NCI-H526 treated with DMSO at 0.1 percent for 48 hours (cell line): ENCODE data around the gene BIVM.
"Not testable (repeated sequence)": the region's sequence is repeated elsewhere in the genome, so short reads cannot be mapped to it uniquely, and the experiment has no call there.

Experiments used
- DNase-seq: peaks from one replicate; lab custom pipeline; 2025; lab: John Stamatoyannopoulos, UW

The BIVM gene, protein sequence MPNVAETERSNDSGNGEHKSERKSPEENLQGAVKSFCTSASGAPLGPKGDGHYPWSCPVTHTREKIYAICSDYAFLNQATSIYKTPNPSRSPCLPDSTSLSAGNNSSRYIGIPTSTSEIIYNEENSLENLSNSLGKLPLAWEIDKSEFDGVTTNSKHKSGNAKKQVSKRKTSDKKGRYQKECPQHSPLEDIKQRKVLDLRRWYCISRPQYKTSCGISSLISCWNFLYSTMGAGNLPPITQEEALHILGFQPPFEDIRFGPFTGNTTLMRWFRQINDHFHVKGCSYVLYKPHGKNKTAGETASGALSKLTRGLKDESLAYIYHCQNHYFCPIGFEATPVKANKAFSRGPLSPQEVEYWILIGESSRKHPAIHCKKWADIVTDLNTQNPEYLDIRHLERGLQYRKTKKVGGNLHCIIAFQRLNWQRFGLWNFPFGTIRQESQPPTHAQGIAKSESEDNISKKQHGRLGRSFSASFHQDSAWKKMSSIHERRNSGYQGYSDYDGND

DNA sequence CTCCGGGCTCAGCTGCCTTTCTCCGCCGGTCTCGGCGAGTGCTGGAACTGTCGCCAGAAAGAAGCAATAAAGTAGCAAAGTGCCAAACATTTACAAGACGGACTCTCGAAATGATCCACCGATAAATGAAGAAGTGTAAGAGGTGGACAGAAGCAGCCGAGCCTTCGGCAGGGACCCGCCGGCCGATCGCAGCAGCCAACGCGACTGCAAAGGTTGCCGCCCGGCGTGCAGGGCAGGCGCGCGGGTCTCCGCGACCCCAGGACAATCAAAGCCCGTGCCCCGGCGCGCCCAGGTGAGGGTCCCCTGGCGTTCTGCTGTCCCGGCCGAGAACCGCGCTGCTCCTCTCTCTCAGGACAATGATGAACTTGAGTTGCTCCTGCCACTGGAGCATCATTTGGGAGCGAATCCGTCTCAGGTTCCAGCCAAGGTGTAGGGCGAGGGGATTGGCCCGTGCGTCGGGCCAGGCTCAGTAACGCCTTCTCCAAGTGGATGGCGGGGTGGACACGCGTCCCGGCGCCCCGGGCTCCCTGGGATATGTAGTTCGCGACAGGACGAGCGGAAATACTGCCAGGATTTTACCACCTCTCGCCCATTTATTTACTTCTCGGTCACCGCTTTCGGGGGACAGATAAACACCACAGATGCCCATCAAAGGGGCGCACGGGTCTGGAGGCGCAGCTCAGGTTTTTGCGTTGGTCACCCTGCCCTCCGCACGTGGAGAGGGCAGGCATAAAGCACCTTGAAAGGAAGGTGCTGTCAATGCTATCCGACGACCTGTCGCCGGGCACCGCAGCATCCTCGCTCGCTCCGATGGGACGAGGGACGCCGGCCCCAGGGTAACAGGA is at the start of gene BIVM, which contains the start of gene POGLUT2:
BIVM (plus strand) TSS at position 539 of the 845 bp plus-strand sequence. CDS start 8,149 bp downstream, outside the sequence.
POGLUT2 (minus strand) TSS at position 396 of the 845 bp plus-strand sequence; CDS start at position 90, 306 bp downstream.
- peak; percentile 90 for DNase-seq

DNA sequence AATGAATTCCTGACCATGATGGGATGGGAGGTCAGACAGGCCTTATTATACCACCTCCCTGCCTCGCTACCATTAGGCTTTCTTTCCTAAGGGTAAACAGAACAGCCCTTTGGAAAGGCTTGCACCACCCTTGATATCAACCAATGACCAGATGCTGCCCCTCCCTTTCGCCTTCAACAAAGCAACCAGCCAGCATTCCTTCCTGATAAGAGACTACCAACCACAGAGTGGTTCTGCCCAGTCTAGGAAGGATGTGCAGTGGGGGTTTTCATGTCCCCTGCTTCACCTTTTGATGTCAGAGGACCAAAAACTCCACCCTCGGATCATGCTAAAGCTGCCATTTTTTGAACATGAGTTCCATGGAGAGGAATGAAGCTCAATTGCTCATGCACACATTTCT is 47.0 kb upstream of the BIVM start:
- DNase-seq: no peak

DNA sequence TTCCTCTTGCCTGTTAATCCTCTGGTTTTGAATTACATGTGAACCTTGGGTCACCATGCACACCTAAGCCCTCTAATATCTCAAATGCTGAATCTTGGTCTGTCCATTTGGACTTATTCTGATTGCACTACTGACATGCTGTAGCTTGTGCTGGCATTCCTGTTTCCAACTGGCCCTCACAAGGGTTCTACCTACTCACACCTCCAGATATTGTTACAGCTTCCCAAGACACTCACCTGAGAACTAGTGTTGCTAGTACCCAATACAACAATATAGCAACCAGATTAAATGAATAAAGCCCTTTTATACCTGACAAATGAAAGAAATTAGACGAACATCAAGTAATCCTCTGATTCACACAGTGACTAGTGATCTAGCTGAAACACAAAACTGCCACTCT is 41.9 kb upstream of the BIVM start:
- no peak for DNase-seq

DNA sequence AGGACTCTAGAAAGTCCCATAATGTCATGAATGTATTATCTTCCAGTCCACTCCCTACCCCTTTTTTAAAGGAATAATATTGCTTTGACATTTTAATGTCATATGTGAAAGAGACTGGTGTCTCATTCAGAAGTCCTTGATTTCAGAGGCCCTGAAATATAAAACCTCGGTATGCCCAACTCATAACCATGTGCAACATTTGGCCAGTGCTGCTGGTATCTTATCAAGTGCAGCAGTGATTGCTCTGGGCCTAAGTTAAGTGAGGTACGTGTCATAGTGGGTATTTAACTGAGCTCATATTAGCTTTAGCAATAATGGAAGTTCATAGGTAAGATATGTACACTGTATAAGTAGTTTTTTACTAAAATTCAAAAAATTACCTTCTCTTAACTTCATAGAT is 40.1 kb upstream of the BIVM start:
- DNase-seq: no peak

DNA sequence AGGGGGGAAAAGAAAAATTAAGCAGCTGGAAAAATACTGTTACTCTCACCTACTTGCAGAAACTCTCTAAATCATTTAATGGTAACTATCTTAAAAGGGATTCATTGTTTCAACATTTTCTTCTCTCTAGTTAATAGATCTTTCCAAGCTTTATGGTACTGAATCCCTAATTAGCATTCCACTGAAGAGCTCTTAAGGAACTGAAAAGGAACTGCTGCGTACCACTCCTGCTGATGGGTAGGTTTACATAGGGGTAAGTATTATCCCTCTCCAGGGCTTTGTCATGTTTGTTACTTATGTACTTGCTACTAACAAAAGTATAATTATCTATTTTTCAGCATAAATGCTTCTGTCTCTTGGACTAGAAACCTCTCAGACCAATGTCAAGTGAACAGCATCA is 37.8 kb upstream of the BIVM start:
- DNase-seq: no peak

DNA sequence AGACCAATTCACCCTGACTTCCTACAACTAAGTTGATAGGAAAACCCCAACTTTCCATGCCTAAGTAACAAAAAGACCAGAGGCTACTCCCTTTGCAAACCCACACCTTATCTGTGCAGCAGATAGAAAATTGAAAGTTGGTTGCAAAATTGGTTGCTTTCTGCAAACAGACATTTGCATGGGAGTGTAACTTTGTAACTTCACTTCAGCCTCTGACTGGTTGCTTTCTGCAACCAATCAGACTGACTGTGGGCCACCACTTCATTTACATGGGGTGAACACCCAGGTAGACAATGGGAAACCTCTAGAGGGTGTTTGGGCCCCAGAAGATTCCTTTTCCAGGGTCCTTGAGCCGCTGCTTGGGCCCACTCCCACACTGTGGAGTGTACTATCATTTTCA is 35.2 kb upstream of the BIVM start:
- DNase-seq: no peak

DNA sequence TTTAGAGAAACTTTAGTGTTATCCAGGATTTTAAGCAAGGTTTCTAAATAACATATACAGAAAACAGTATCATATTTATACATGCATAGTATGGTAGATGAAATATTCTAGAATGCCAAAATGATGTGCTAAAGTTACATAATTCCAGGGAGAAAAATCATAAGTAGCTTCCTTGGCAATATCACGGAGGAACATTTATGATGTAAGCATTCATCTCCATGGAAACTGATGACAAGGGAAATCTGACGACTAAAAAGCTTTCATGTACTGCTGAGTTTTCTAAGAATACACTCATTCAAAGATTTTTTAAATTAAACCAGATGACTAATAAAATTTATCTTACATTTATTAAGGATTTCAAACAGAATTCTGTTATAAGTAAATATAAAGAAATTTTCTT is 30.0 kb upstream of the BIVM start:
- no peak for DNase-seq

DNA sequence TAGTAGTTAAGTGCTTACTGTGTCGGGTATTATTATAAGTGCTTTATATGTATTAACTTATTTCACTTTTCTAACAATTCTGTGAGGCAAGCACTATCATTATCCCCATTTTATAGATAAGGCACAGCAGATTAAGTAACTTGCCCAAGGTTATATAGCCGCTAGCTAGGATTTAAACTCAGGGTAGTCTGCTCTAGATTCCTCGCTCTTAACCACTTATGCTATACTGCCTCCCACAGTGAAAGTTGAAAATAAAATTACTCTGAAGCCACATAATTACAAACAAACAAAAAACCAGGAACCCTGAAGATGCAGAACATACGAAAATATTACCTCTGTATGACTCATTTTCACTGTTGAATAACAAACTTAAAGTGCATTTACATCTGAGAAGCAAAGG is 29.2 kb upstream of the BIVM start:
- no peak for DNase-seq

DNA sequence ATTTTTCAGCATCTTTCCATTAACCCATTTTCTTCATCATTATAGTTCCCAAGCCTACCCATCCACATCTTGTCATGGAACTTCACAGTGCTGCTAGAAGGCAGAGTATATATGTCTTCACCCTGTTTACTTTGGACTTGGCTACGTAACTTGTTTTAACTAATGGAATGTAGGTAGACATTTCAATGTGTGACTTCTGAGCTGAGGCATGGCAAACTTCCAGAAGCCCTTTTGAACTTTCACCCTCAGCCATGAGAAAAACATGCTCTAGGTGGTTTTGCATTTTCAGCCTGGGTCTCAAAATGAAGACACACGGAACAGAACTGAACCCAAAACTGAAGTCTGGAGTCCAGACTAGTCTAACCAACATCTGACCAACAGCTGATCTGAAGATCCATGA is 28.5 kb upstream of the BIVM start:
- no peak for DNase-seq

DNA sequence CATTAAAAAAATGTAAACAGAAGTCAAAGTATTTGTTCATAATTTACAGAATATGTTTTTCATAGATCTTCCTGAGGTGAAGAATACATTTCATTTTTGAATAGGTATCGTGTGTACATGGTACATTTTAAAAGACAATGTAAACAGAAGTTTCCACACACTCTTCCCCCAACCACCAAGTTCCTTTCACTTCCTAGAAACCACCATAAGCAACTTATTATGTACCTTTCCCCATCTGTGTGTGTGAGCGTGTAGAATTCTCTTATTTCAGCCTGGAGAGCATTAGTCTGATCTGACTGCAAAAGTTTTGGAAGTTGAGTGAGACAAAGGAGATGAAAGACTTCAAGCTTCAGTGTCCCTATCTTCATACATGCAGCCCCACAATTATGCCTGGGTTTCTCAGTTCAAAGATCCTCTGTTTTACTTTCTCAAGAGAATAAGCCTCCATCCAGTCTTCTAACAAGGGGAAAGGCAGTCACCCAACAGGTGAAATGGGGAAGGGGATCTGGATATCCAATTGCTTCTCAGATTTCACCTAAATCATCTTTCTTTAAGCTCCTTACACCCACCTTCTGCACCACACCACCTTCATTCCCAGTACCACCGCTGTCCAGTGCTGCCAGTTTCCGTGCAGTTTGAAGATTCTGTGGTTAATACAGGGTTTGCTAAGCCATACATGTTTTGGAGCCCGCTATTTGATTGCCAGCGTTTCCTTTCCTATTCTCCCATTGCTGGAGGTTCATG is 27.4 kb upstream of the BIVM start:
- DNase-seq: no peak

DNA sequence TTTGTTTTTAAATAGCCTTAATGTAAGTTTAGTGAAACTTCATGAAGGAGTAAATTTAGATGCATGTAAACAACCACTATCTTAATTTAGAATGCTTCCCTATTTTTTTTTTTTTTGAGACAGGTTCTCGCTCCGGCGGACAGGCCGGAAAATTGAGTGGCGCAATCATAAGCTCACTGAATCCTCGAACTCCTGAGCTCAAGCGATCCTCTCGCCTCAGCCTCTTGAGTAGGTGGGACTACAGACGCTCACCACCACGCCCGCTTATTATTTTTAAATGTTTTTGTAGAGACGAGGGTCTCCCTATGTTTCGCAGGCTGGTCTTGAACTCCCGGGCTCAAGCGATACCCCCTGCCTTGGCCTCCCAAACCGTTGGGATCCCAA is 26.9 kb upstream of the BIVM start:
- DNase-seq: no peak

DNA sequence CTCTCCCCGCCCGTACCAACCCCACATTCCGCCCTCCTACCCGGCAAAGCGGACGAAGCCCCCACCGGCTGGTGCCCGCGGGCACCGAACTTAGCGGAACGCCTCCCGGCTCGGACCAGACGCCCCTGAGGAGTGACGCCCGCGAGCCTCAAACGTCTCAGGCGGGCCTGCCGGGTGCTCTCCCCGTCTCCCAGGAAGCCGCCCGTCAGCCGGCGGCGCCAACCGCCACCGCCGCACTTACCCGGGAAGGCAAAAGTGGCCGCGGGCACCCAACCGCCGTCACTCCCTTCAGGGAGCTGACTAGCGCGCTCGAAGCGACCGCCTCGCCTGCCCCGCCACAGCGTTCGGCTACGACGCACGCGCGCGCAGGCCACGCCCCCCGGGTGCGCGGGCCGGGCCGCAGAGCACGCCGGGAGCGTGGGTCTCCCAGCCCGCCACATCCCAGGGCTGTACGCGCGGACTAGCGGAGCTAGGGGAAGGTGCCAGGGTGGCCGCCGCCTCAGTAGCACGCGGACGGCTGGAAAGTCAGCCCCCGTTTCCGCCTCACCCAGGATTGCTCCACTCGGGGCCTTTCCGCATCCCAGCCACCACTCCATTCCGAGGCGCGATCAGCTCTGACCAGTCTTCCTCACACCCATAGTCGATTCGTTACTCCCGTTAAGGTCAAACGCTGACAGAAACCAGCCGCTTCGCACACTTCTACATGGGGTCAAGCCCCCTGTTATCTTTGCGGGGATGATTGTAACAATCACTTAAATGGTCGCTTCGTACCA is 25.3 kb upstream of the BIVM start, which contains the start of gene TEX30:
TEX30 (minus strand) TSS at position 346 of the 773 bp plus-strand sequence. CDS start 3,760 bp downstream, outside the sequence.
- DNase-seq: peak; percentile 83

DNA sequence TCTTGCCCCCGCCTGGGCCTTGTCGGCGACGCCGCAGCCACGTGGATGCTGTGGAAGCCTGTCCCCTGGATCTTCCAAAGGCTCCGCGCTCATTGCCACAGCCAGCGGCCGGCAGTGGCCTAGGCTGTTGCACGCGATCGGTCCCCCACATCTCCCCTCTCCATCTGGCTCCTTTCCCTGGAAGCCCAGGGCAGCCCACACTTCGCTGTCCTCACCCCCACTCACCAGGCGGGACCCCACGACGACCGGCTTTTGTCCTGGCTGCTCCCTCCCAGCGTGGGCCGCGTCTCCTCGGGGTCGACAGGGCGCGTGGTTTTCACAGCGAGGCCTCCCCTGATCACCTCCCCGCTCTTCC is 24.7 kb upstream of the BIVM start:
- no peak for DNase-seq

DNA sequence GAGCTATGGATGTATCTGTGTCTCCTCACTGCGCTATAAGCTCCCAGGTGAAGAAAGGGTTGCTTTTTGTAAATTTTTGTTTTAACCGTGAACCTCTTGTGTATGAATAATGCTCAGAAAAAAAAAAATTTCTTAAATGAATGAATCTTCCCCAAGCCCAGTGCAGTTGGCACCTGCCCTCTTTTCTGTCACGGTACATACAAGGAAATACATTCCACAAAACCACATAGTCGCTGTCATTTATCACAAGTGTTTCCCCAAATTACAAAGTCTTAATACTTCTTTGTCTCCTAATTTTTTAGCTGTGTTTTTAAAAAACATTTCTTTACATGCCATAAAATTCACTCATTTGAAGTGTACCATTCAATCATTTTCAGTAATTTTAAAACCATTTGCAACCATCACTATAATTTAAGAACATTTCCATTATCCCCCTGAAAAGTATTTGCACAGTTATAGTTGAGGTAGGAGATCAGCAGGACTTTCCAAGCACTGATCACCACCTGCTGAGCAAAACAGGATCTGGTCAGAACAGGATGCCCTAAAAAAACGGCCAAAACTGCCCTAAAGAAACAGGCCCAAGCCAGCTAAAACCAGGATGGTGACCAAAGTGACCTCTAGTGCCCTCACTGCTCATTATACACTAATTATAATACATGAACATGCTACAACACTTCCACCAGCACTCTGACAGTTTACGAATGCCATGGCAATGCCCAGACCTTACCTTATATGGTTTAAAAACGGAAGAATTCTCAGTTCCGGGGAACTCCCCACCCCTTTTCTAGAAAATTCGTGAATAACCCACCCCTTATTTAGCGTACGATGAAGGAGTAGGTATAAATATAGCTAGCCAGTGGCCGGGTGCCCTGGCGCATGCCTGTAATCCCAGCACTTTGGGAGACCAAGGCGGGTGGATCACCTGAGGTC is 24.1 kb upstream of the BIVM start:
- DNase-seq: no peak

DNA sequence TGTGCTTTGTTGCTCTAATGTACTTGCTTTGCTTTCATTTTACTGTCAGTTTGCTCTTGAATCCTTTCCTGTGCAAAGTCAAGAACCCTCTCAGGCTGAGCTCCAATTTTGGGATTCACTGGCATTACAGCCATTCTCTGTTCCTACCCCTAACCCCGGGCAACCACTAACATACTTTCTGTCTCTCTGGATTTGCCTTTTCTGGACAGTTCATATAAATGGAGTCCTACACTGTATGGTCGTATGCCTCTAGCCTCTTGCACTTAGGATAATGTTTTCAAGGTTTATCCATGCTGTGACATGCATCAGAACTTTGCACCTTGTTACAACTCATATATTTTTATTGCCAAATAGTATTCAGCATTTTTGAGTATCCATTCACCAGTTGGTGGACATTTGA is 22.6 kb upstream of the BIVM start:
- DNase-seq: no peak

DNA sequence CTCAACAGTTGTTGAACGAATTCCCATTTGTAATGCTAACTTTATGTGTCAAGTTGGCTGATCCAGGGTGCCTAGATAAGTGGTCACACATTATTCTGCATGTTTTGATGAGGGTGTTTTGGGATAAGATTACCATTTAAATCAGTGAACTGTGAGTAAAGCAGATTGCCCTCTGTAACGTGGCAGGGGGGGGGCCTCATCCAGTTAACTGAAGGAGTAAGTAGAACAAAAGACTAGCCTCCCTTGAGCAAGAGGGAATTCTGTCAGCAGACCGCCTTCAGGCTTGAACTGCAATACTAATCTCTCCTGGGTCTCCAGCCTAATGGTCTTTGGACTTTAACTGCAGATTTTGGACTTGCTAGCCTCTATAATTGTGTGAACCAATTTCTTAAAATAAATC is 21.2 kb upstream of the BIVM start:
- no peak for DNase-seq

DNA sequence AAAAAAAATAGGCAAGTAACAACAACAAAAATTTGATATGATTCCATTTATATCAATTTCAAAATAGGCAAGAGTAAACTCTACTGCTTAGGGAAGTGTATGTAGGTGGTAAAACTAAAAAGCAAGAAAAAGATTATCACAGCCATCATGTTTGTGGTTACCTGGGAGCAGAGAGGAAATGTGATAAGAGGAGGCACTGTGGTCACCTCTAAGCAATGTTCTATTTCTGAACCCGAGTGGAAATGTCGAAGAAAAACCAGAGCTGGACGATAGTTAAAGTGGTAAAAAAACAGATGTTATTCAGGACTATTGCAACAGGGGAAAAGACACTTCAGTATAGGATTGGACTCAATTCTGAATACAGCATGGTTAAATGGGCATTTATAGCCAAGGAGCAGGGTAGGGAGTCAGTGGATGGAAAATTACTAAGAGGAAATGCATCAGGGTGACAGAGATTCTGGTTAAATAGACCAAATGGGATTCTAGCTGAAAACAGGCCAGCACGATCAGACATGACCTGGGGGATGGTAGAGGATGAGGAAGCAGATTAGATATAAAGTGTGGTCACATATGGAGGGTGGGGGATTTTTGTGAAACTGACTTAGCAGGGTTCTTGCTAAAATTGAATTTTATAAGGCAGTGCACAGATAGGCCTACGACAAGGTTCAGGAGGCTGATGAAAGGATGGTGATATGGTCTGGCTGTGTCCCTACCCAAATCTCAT is 19.3 kb upstream of the BIVM start:
- DNase-seq: no peak

DNA sequence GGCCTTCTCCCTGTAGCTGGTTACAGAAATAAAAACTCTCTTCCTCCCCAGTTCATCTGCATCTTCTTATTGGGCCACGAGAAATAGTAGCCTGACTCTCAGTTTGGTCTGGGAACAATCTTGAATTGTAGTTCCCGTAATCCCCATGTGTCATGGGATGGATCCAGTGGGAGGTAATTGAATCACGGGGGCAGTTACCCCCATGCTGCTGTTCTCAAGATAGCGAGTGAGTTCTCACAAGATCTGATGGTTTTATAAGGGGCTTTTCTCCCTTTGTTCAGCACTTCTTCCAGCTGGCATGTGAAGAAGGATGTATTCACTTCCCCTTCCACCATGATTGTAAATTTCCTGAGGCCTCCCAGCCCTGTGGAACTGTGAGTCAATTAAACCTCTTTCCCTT is 18.3 kb upstream of the BIVM start:
- not testable (repeated sequence) for DNase-seq

DNA sequence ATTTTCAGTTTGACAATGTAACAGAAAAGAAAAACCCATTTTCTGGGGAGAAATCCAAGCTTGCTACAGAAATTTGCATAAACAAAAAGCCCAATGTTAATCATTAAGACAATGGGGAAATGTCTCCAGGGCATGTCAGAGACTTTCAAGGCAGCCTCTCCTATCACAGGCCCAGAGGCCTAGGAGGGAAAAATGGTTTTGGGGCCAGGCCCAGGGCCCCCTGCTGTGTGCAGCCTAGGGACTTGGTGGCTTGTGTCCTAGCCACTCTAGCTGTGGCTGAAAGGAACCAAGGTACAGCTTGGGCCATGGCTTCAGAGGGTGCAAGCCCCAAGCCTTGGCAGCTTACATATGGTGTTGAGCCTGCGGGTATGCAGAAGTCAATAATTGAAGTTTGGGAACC is 17.3 kb upstream of the BIVM start:
- no peak for DNase-seq

DNA sequence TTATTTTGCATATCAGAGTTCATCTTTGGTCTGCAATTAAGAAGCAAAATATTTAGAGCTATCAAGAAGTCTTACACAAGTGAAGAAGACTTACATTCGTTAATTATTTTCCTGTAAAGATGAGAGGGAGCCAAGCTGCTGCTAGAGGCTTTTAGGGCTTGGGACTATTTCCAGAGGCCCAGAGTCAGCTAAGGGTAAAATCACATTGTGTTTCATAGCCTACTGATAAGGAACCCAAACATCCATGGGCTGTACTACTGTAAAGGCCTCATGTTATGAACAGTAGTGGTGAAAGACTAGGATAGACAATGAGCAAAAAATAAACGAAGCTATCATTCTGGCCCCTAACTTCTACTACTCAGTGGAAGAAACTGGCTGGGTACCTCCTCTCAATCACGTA is 14.4 kb upstream of the BIVM start:
- DNase-seq: no peak
